HL-60 (cell line): Measurements from ENCODE around the gene HSFX1.
"Not testable (repeated sequence)": the region's sequence is repeated elsewhere in the genome, so short reads cannot be mapped to it uniquely, and the experiment has no call there.

Experiments used
- DNase-seq, 2 experiments: peaks; one replicate each; pipeline ENCODE4 v3.0.0-alpha.2; 2010 to 2020; ENCODE audit warnings: low read depth in 1 of 2, low spot score in 1 of 2
- H3K27ac ChIP-seq: fragments of 250-450 bp; sonication (Bioruptor Pico); replicated peaks from 2 replicates; pipeline ENCODE4 v1.5.1; 2020; ENCODE audit warnings: mild to moderate bottlenecking, moderate library complexity
- H3K27me3 ChIP-seq: fragments of 250-450 bp; sonication (Bioruptor Pico); 2 replicates; pipeline ENCODE4 v1.5.1; 2021; ENCODE audit warnings: mild to moderate bottlenecking, moderate library complexity; ENCODE audit not compliant: insufficient read depth, poor library complexity, severe bottlenecking
- H3K4me3 ChIP-seq: replicated peaks from 2 replicates; pipeline ENCODE4 v1.5.1; 2011; ENCODE audit warnings: mild to moderate bottlenecking, control low read depth, low read length; ENCODE audit not compliant: insufficient read depth
- CTCF ChIP-seq: IDR thresholded peaks from one replicate; pipeline ENCODE4 v1.5.1; 2011; ENCODE audit warnings: low read length, control low read depth, inconsistent platforms; ENCODE audit not compliant: insufficient read depth
- GABPA ChIP-seq: IDR thresholded peaks from 2 replicates; pipeline ENCODE4 v1.6.1; 2012; ENCODE audit warnings: low read depth
- POLR2AphosphoS5 ChIP-seq: IDR thresholded peaks from 2 replicates; pipeline ENCODE4 v1.6.1; 2012; ENCODE audit warnings: low read depth
- REST ChIP-seq: IDR thresholded peaks from 2 replicates; pipeline ENCODE4 v1.6.1; 2012; ENCODE audit warnings: low read depth; ENCODE audit not compliant: insufficient replicate concordance
- SPI1 ChIP-seq: IDR thresholded peaks from 2 replicates; pipeline ENCODE4 v1.6.1; 2012; ENCODE audit warnings: low read depth, mild to moderate bottlenecking, borderline replicate concordance

Gene HSFX1

DNA sequence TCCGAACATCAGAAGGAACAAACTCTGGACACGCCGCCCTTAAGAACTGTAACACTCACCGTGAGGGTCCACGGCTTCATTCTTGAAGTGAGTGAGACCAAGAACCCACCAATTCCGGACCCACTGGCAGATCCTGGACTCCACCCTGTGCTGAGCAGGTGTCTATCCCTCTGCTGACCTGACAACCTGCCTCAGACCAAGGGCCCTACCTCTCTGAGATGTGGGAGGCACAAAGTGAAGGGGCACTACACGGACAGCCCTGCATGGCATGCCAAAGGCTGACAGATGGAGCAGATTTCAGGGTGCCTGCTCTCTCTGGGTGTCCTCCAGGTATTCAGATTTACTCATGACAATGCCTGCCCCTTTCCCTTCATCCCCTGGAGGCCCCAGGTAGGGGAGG lies 14.0 kb upstream of the HSFX1 start:
- H3K27me3 ChIP-seq: no peaks in the 10 kb centered on the region
- no peak for DNase-seq
- no peak overlapping the region for H3K27ac ChIP-seq
- TF ChIP-seq GABPA (no peak), POLR2AphosphoS5 (no peak), REST (no peak), SPI1 (no peak), CTCF (no peak)
- H3K4me3 ChIP-seq: no peak overlapping the region

DNA sequence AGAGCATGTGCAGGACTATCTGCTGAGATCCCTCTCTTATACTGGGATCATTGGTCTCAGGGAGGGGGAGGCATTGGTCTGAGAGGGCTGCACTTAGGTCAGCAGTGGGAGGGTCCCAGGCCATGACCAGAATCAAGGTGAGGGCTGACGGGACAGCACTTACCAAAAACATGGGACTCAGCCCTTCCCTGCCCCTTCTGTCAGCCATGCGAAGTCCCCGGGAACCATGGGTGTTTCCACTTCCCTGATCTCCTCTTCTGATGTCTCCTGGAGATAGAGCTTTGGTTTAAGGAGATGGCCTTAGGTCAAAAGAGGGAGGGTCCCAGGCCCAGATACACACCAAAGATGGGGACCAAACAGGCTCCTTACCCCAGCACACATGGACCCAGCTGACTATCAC lies 12.9 kb upstream of the HSFX1 start:
- TF ChIP-seq CTCF: no peak
- no peak for TF ChIP-seq GABPA
- no peak for TF ChIP-seq POLR2AphosphoS5
- no peak for TF ChIP-seq SPI1
- no peak for TF ChIP-seq REST
- Histone ChIP-seq H3K27me3 (no peaks in the 10 kb centered on the region), H3K4me3 (no peak overlapping the region), H3K27ac (no peak overlapping the region)
- no peak for DNase-seq

- H3K4me3 ChIP-seq, DNase-seq, H3K27me3 ChIP-seq, H3K27ac ChIP-seq: not testable (repeated sequence)
These were observed 11.8 kb upstream of the HSFX1 start for GRCh38 chrX:149761858-149762674.

DNA sequence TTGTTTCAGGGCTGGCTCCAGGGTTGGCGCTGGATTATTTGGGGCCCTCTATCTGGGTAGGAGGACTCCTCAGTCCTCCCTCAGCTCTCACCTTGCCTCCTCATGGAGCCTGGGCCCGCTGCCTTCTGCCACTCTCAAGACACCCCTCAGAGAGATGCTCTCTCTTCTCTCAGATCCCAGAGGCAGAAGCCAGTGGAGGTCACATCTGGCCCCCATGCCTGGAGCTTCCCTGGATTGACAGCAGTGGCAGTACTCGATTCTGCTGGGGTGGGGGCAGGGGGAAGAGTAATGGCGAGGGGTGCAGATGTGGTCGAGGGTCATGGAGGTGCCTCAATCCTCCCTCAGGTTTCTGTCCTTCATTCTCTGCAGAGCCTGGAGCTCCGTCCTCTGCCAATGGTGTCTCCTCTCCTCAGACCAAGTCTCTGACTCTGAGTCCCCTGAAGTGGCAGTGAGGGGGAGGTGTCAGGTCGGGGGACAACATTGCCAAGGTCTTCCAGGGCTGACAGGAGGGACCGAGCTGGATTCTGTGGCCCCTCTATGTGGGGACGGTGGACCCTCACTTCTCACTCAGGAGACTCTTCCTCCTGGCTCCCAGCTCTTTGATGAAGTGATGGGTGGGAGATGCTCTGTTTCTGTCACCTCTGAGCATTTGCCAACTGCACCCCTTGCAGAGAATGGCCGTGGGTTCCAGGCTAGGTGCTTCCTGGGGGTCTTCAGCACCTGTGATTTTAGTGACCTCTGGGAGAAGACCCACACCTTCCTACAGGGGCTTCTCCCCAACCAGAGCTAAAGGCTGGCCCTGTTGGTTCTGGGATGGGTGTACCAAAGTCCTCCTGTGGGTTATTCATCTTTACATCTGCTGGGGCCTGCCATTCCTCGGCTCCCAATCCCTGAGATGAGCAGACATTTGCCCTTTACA lies 10.9 kb upstream of the HSFX1 start:
- Histone ChIP-seq H3K27me3 (no peaks in the 10 kb centered on the region), H3K4me3 (no peak overlapping the region), H3K27ac (no peak overlapping the region)
- DNase-seq: no peak
- no peak for TF ChIP-seq POLR2AphosphoS5

DNA sequence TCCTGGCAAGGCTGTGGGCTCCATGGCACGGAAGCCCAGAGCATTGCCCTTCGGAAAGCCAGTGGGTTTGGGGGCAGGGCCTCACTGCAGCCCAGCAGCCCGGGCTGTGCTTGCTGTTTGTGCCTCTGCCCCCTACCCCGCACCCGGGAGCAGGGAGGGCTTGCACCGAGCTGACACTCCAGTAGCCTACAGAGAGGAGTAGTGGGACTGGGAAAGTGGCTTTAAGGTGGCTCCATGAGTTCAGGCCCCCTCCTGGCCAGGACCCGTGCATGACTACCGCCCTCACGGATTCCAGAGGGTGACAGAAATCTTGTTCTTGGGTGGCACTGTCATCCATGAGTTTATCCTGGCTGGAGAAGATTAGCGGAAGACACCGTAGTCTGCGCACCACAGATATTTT lies 3.5 kb upstream of the HSFX1 start:
- not testable (repeated sequence) for H3K4me3 ChIP-seq, H3K27ac ChIP-seq, DNase-seq, H3K27me3 ChIP-seq

- H3K4me3 ChIP-seq, H3K27ac ChIP-seq, H3K27me3 ChIP-seq, DNase-seq: not testable (repeated sequence)
These were observed 842 bp upstream of the HSFX1 start for GRCh38 chrX:149773026-149773425.

DNA sequence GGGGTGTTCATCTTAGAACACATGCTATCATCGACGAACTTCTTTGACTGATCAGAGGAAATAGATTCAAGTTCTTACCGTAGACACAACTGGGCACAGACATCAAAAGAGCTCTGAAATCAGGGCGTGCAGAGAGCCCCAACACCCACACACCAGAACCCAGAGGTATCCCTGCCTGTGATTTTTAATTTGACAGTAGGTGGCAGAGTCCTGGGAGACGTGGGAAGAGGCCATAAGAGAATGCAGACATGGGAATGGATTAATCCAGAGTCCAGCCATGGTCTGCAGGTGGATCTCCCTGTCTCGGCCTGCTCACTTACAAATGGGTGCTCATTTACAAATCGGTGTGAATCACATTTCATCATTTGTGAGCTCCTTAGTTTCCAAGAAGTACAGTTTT lies 4.1 kb downstream of the HSFX1 start:
- H3K27ac ChIP-seq, DNase-seq: not testable (repeated sequence)

DNA sequence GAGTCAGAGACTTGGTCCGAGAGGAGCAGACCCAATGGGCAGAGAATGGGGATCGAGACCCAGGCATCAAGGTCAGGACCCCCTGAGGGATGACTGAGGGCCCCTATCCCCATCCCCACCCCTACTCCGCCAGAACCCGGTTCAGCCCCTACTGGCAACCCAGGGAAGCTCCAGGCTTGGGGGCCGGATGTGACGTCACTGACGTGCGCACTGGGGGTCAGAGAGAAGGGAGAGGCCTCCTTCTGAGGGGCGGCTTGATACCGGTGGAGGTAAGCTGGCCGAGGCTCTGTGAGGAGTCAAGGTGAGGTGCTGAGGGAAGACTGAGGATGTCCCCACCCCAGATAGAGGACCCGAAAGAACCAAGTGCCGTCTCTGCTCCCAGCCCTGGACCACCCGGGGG lies 7.9 kb downstream of the HSFX1 start, which contains the start of gene MAGEA9:
TSS of gene MAGEA9 (plus strand) at position 204 of the 400 bp plus-strand sequence. CDS start 4,281 bp downstream, outside the sequence.
- not testable (repeated sequence) for H3K4me3 ChIP-seq, DNase-seq, H3K27me3 ChIP-seq, H3K27ac ChIP-seq

More for the DNA sequence above, 4.1 kb downstream of the HSFX1 start:
- not testable (repeated sequence) for H3K4me3 ChIP-seq, H3K27me3 ChIP-seq
